K562 (cell line): ENCODE measurements around the gene VASH1. TPM values are rescaled to one million over a fixed set of nuclear protein-coding genes. Genes with fewer than 3 reads are reported as not detected.
A peak's percentile ranks its signal among the peaks of the same experiment; 100 is the strongest.

Source experiments
- ATAC-seq: fragments of 200-7000 bp; cut with Tn5 transposase; 3 replicates; pipeline ENCODE4 v1.9.1; 2020; ENCODE audit warnings: moderate library complexity
- BruUV-seq: library from RNA; stranded (reverse); fragments of 400-500 nt; replicated peaks from 2 replicates; lab custom pipeline; 2021; lab: Mats Ljungman, UMichigan
- CTCF ChIA-PET: fragments of 300-600 bp; formaldehyde crosslinking; extraction: SDS; loops from one replicate; lab custom pipeline; 2021; ENCODE audit warnings: low intra/inter-chr PET ratio; lab: Yijun Ruan, JAX
- POLR2A ChIA-PET: fragments of 300-600, 350-650 bp; sonication (Branson Sonifier 250); formaldehyde crosslinking; extraction: SDS; loops from one replicate; lab custom pipeline; 2021; ENCODE audit warnings: antibody characterized with exemption, inconsistent platforms; lab: Yijun Ruan, JAX
- DNase-seq, 4 experiments: peaks; one replicate each; pipeline versions ENCODE4 v3.0.0 to v3.0.0-alpha.2; 2011 to 2018; ENCODE audit warnings: low spot score in 3 of 4, mixed read lengths in 3 of 4; ENCODE audit errors: extremely low read depth in 1 of 4
- FAIRE-seq: peaks from 2 replicates; lab custom pipeline; 2011; peaks lifted over from hg19 to GRCh38; lab: Jason Lieb, UNC
- H2AFZ ChIP-seq: 2 replicates; pipeline ENCODE4 v1.6.0; 2011; ENCODE audit warnings: low read depth, low read length, control low read depth, inconsistent platforms
- H3K27ac ChIP-seq: fragments of 200-600 bp; 3 replicates; pipeline ENCODE4 v1.8.0; 2011; ENCODE audit warnings: low read depth, mild to moderate bottlenecking, control low read depth, inconsistent platforms, low read length, moderate library complexity, mixed read lengths; ENCODE audit errors: extremely low read depth
- H3K27me3 ChIP-seq, 2 experiments: fragments of 300-600 bp in 1 of 2; 2 replicates in 1 of 2; 3 replicates in 1 of 2; pipeline versions ENCODE4 v1.6.0 to v1.8.0; 2011; ENCODE audit warnings: inconsistent platforms in 2 of 2, low read length in 2 of 2, mild to moderate bottlenecking in 1 of 2, mixed read lengths in 1 of 2, moderate library complexity in 1 of 2; ENCODE audit not compliant: control insufficient read depth in 2 of 2, insufficient read depth in 2 of 2
- H3K36me3 ChIP-seq: fragments of 300-600 bp; 3 replicates; pipeline ENCODE4 v1.8.0; 2011; ENCODE audit warnings: mild to moderate bottlenecking, low read length, inconsistent platforms; ENCODE audit not compliant: control insufficient read depth, insufficient read depth
- H3K4me1 ChIP-seq, 2 experiments: fragments of 200-600 bp in 1 of 2; replicated peaks in 1 of 2; 2 replicates in 1 of 2; 3 replicates in 1 of 2; pipeline versions ENCODE4 v1.5.1 to v1.8.0; 2011; ENCODE audit warnings: inconsistent platforms in 2 of 2, low read length in 2 of 2, mild to moderate bottlenecking in 1 of 2, mixed read lengths in 1 of 2, moderate library complexity in 1 of 2; ENCODE audit not compliant: control insufficient read depth in 2 of 2, insufficient read depth in 2 of 2
- H3K4me2 ChIP-seq: 2 replicates; pipeline ENCODE4 v1.6.1; 2011; ENCODE audit warnings: low read length, control low read depth, inconsistent platforms, mixed read lengths; ENCODE audit not compliant: insufficient read depth
- H3K4me3 ChIP-seq: fragments of 200-600 bp; sonication (generic), shearing (Covaris generic); 2 replicates; pipeline ENCODE4 v1.5.1; 2016; ENCODE audit warnings: control low read depth, inconsistent platforms
- H3K79me2 ChIP-seq: fragments of 200-600 bp; 3 replicates; pipeline ENCODE4 v1.8.0; 2011; ENCODE audit warnings: low read length, inconsistent platforms; ENCODE audit not compliant: control insufficient read depth, insufficient read depth
- H3K9ac ChIP-seq, 2 experiments: 2 replicates each; pipeline versions ENCODE4 v1.6.0 to v1.6.1; 2011; ENCODE audit warnings: low read depth in 2 of 2, low read length in 2 of 2, control low read depth in 1 of 2, inconsistent platforms in 1 of 2, mild to moderate bottlenecking in 1 of 2, mixed read lengths in 1 of 2; ENCODE audit not compliant: insufficient read depth in 1 of 2
- H3K9me1 ChIP-seq: one replicate; pipeline ENCODE4 v1.6.0; 2011; ENCODE audit warnings: inconsistent platforms, mild to moderate bottlenecking, low read length, moderate library complexity; ENCODE audit not compliant: control insufficient read depth, insufficient read depth
- H3K9me3 ChIP-seq: replicated peaks from 2 replicates; pipeline ENCODE4 v1.5.1; 2011; ENCODE audit warnings: low read depth, low read length, inconsistent platforms; ENCODE audit not compliant: control insufficient read depth, insufficient read depth
- H4K20me1 ChIP-seq: replicated peaks from 2 replicates; pipeline ENCODE4 v1.6.1; 2011; ENCODE audit warnings: low read length, inconsistent platforms, mixed read lengths; ENCODE audit not compliant: control insufficient read depth, insufficient read depth
- CGGBP1 ChIP-seq: fragments of 250-450 bp; sonication (Bioruptor Pico); IDR thresholded peaks from 2 replicates; pipeline ENCODE4 v1.9.0; 2021; ENCODE audit warnings: mild to moderate bottlenecking
- ELK3 ChIP-seq: fragments of 450-650 bp; formaldehyde crosslinking; IDR thresholded peaks from 2 replicates; pipeline ENCODE4 v1.4.0; 2020; ENCODE audit warnings: mild to moderate bottlenecking
- HNRNPK ChIP-seq: fragments of 200-400 bp; formaldehyde crosslinking; IDR thresholded peaks from one replicate; pipeline ENCODE4 v1.6.1; 2018; ENCODE audit warnings: mild to moderate bottlenecking, low read depth, low read length; ENCODE audit not compliant: poor library complexity, severe bottlenecking
- NBN ChIP-seq: fragments of 450-650 bp; IDR thresholded peaks from 2 replicates; pipeline ENCODE4 v1.6.1; 2016; ENCODE audit warnings: low read depth, mild to moderate bottlenecking
- NEUROD1 ChIP-seq: fragments of 150-350 bp; IDR thresholded peaks from 2 replicates; pipeline ENCODE4 v1.6.1; 2014; ENCODE audit warnings: borderline replicate concordance, low read length, low read depth; ENCODE audit not compliant: partially characterized antibody
- POLR2AphosphoS2 ChIP-seq: IDR thresholded peaks from 2 replicates; pipeline ENCODE4 v1.6.1; 2012; ENCODE audit warnings: low read length, improper control_type of control experiment
- PYGO2 ChIP-seq: fragments of 450-650 bp; IDR thresholded peaks from 2 replicates; pipeline ENCODE4 v1.6.1; 2016; ENCODE audit warnings: mild to moderate bottlenecking, missing genetic modification characterization, moderate library complexity, missing compliant biosample characterization
- SIN3A ChIP-seq, 2 experiments: fragments of 150-350 bp in 1 of 2; IDR thresholded peaks; 2 replicates each; pipeline ENCODE4 v1.6.1; 2011 to 2016; ENCODE audit warnings: borderline replicate concordance in 2 of 2, low read depth in 2 of 2, low read length in 2 of 2, mild to moderate bottlenecking in 2 of 2, moderate library complexity in 2 of 2; ENCODE audit not compliant: control insufficient read depth in 1 of 2
- SRSF1 ChIP-seq: fragments of 200-400 bp; formaldehyde crosslinking; IDR thresholded peaks from 2 replicates; pipeline ENCODE4 v1.6.1; 2017; ENCODE audit warnings: mild to moderate bottlenecking, low read depth, low read length, moderate library complexity
- TBL1XR1 ChIP-seq, 2 experiments: IDR thresholded peaks; 2 replicates each; pipeline ENCODE4 v1.6.1; 2012; ENCODE audit warnings: improper control_type of control experiment in 2 of 2, low read length in 2 of 2, mild to moderate bottlenecking in 1 of 2
- ZNF253 ChIP-seq: fragments of 250-450 bp; sonication (Bioruptor Pico); conservative IDR thresholded peaks from 2 replicates; pipeline ENCODE4 v1.6.1; 2021; ENCODE audit warnings: mild to moderate bottlenecking
- WGBS: fragments of 100-300 bp; shearing (Covaris generic); methylation state at CpG from one replicate; pipeline ENCODE4 v1.1.6; 2016; ENCODE audit warnings: low coverage, mixed read lengths; ENCODE audit not compliant: insufficient coverage; ENCODE audit errors: missing lambda C conversion rate; 5-methylcytosine and 5-hydroxymethylcytosine counted together
- in situ Hi-C: fragments of 300-500 bp; cut with MboI; formaldehyde crosslinking; loops from 4 replicates; pipeline ENCODE4 v1.15.0; 2018; ENCODE audit warnings: inconsistent platforms, mixed read lengths
- intact Hi-C: fragments of 100-400 bp; cut with micrococcal nuclease; formaldehyde crosslinking; loops from 2 replicates; pipeline ENCODE4 v1.14.2; 2022
- polyA plus RNA-seq, 8 experiments: library from polyadenylated mRNA; depleted of rRNA in 4 of 8; stranded (reverse) in 5 of 8; unstranded in 3 of 8; fragments of >200 nt; fragmentation: Nextera tagmentation in 2 of 8; fragmentation: Illumina TruSeq in 1 of 8; extraction: Ambion mirVana in 2 of 8; extraction: Trizol in 1 of 8; gene quantifications; 2 replicates each; pipeline versions ENCODE4 v1.2.1 to v1.2.3, GENCODE V29; 2011 to 2014; ENCODE audit warnings: inconsistent platforms in 1 of 8, missing spikeins in 1 of 8
- total RNA-seq, 7 experiments: library from RNA; depleted of rRNA in 6 of 7; stranded (reverse); fragments of >200 nt in 6 of 7; fragmentation: Illumina TruSeq in 2 of 7; extraction: Trizol in 2 of 7; gene quantifications; 2 replicates each; pipeline versions ENCODE4 v1.2.1 to v1.2.3, GENCODE V29; 2011 to 2021; ENCODE audit warnings: low replicate concordance in 1 of 7
- TF ChIP-seq, protein P1 (sequence below), 2 experiments: fragments of 150-350 bp in 1 of 2; IDR thresholded peaks; 2 replicates each; pipeline ENCODE4 v1.6.1; 2012 to 2016; ENCODE audit warnings: low read depth in 2 of 2, low read length in 2 of 2, mild to moderate bottlenecking in 1 of 2, moderate library complexity in 1 of 2
- TF ChIP-seq, protein P2 (sequence below): sonication (generic); formaldehyde crosslinking; IDR thresholded peaks from 2 replicates; pipeline ENCODE4 v1.8.1; 2022; ENCODE audit warnings: missing genetic modification reagents

VASH1 gene
- total and polyA plus RNA-seq, 9 of the 15 experiments (the other 6 are each of a cell fraction or from before 2014, with no cell fraction given), result 0.01 to 0.43 (median 0.13) TPM; not detected in 1

GRCh38 chr14:76780875-76781647 lies 19.8 kb downstream of the VASH1 start:
- ChIA-PET POLR2A (interaction anchor here (0.6 to 1.0 kb wide), 7 partner anchors 9 to 1092 kb away, joined by 3 to 5 read pairs (median 3); no protein-coding TSS in a partner anchor), CTCF (no interaction called here)
- Histone ChIP-seq H3K27ac (no peak overlapping the region), H3K9ac (peak overlapping the region in 1 of 2 experiments; percentile 35; a peak in 1 of 4 replicates), H4K20me1 (no peaks in the 10 kb centered on the region), H3K4me3 (no peak overlapping the region), H3K36me3 (peaks cover 12% of the 10 kb centered on the region; the same call in 2 of the 3 replicates), H3K79me2 (no peaks in the 10 kb centered on the region), H3K27me3 (no peaks in the 10 kb centered on the region), H3K9me3 (no peaks in the 10 kb centered on the region), H2AFZ (no peak overlapping the region), H3K4me1 (peaks cover 15 to 20% of the 10 kb centered on the region in 2 experiments), H3K4me2 (no peak overlapping the region), H3K9me1 (no peaks in the 10 kb centered on the region)
- DNase-seq (no peak), ATAC-seq (no peak), FAIRE-seq (no peak)
- intact Hi-C loops (no loop called here), in situ Hi-C loops (loop anchor here (5.0 kb wide), 1 partner anchor 69 kb away; no protein-coding TSS in a partner anchor)
- WGBS, result 83% methylated on average over 6 of the region's 11 CpGs
- BruUV-seq, result no TSS peak
- TF ChIP-seq TBL1XR1 (IDR thresholded peaks at IDR 0.05; ENCODE audit: low read length in 2 of 2), result no peak
- TF ChIP-seq PYGO2 (tag), result no peak
- no peak for TF ChIP-seq NEUROD1
- TF ChIP-seq, protein P1, sequence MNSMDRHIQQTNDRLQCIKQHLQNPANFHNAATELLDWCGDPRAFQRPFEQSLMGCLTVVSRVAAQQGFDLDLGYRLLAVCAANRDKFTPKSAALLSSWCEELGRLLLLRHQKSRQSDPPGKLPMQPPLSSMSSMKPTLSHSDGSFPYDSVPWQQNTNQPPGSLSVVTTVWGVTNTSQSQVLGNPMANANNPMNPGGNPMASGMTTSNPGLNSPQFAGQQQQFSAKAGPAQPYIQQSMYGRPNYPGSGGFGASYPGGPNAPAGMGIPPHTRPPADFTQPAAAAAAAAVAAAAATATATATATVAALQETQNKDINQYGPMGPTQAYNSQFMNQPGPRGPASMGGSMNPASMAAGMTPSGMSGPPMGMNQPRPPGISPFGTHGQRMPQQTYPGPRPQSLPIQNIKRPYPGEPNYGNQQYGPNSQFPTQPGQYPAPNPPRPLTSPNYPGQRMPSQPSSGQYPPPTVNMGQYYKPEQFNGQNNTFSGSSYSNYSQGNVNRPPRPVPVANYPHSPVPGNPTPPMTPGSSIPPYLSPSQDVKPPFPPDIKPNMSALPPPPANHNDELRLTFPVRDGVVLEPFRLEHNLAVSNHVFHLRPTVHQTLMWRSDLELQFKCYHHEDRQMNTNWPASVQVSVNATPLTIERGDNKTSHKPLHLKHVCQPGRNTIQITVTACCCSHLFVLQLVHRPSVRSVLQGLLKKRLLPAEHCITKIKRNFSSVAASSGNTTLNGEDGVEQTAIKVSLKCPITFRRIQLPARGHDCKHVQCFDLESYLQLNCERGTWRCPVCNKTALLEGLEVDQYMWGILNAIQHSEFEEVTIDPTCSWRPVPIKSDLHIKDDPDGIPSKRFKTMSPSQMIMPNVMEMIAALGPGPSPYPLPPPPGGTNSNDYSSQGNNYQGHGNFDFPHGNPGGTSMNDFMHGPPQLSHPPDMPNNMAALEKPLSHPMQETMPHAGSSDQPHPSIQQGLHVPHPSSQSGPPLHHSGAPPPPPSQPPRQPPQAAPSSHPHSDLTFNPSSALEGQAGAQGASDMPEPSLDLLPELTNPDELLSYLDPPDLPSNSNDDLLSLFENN (IDR thresholded peaks at IDR 0.05; ENCODE audit: low read depth in 2 of 2, low read length in 2 of 2), result no peak
- TF ChIP-seq, protein P2, sequence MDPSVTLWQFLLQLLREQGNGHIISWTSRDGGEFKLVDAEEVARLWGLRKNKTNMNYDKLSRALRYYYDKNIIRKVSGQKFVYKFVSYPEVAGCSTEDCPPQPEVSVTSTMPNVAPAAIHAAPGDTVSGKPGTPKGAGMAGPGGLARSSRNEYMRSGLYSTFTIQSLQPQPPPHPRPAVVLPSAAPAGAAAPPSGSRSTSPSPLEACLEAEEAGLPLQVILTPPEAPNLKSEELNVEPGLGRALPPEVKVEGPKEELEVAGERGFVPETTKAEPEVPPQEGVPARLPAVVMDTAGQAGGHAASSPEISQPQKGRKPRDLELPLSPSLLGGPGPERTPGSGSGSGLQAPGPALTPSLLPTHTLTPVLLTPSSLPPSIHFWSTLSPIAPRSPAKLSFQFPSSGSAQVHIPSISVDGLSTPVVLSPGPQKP (CRISPR knock-in tag), result no peak
- TF ChIP-seq SIN3A (IDR thresholded peaks at IDR 0.05; ENCODE audit: borderline replicate concordance in 2 of 2, control insufficient read depth in 1 of 2, low read depth in 2 of 2, low read length in 2 of 2), result no peak
- no peak for TF ChIP-seq SRSF1
- TF ChIP-seq HNRNPK, result no peak
- no peak for TF ChIP-seq ELK3
- TF ChIP-seq CGGBP1 (CRISPR knock-in tag), result no peak
- no peak for TF ChIP-seq ZNF253 (CRISPR knock-in tag)
- no peak for TF ChIP-seq POLR2AphosphoS2
- TF ChIP-seq NBN, result no peak
